ENCODE measurements around the gene PEAK3. TPM values are rescaled to one million over a fixed set of nuclear protein-coding genes. Genes with fewer than 3 reads are reported as not detected.

PEAK3 gene
- total RNA-seq, 1 experiment from 2014 or later: 0.35 TPM

GRCh38 chr19:2227415-2228156, 54.4 kb downstream of the PEAK3 start:
- DNase-seq (ENCODE audit: low read depth): no peak

GRCh38 chr19:2226840-2227360, 55.1 kb downstream of the PEAK3 start:
- DNase-seq (ENCODE audit: low read depth): no peak

- DNase-seq (ENCODE audit: low read depth): no peak
These were observed 55.7 kb downstream of the PEAK3 start for GRCh38 chr19:2226051-2226839.

- DNase-seq (ENCODE audit: low read depth): no peak
These were observed 56.4 kb downstream of the PEAK3 start for GRCh38 chr19:2225415-2226050.

GRCh38 chr19:2224754-2225349, 57.1 kb downstream of the PEAK3 start:
- DNase-seq (ENCODE audit: low read depth): no peak

Small RNA genes lying within 50 kb of the gene (small RNA-seq; reads per million reads assigned to genes)
- not detected for gene MIR1227

Other genes with a start within 250 kb of the PEAK3 start
- 91.4 and 112 TPM in 2 replicates for gene MKNK2, start 230.9 kb downstream of the PEAK3 start, total RNA-seq (2014; rRNA removed; shearing (Covaris generic))
- gene MOB3A, start 185.8 kb downstream of the PEAK3 start, total RNA-seq (2014; rRNA removed; shearing (Covaris generic)): 14.8 and 25.0 TPM in 2 replicates
- 1.7 and 2.8 TPM in 2 replicates for gene IZUMO4, start 185.3 kb downstream of the PEAK3 start, total RNA-seq (2014; rRNA removed; shearing (Covaris generic))
- gene AP3D1, start 130.6 kb downstream of the PEAK3 start, total RNA-seq (2014; rRNA removed; shearing (Covaris generic)): 124 and 146 TPM in 2 replicates
- gene DOT1L, start 118.2 kb downstream of the PEAK3 start, total RNA-seq (2014; rRNA removed; shearing (Covaris generic)): 8.5 and 10.0 TPM in 2 replicates
- gene PLEKHJ1, start 45.8 kb downstream of the PEAK3 start, total RNA-seq (2014; rRNA removed; shearing (Covaris generic)): 146 and 152 TPM in 2 replicates
- 71.2 and 91.0 TPM in 2 replicates for gene SF3A2, start 45.4 kb downstream of the PEAK3 start, total RNA-seq (2014; rRNA removed; shearing (Covaris generic))
- gene AMH, start 32.9 kb downstream of the PEAK3 start, total RNA-seq (2014; rRNA removed; shearing (Covaris generic)): 7.2 and 10.6 TPM in 2 replicates
- gene JSRP1, start 25.8 kb downstream of the PEAK3 start, total RNA-seq (2014; rRNA removed; shearing (Covaris generic)): not detected in 2 replicates
- not detected in 2 replicates for gene LINGO3, start 26.0 kb upstream of the PEAK3 start, total RNA-seq (2014; rRNA removed; shearing (Covaris generic))
- gene LSM7, start 46.4 kb upstream of the PEAK3 start, total RNA-seq (2014; rRNA removed; shearing (Covaris generic)): 280 and 379 TPM in 2 replicates
- 13.4 and 16.2 TPM in 2 replicates for gene SPPL2B, start 46.5 kb upstream of the PEAK3 start, total RNA-seq (2014; rRNA removed; shearing (Covaris generic))
- not detected in 2 replicates for gene TMPRSS9, start 78.1 kb upstream of the PEAK3 start, total RNA-seq (2014; rRNA removed; shearing (Covaris generic))
- 115 and 124 TPM in 2 replicates for gene TIMM13, start 145.4 kb upstream of the PEAK3 start, total RNA-seq (2014; rRNA removed; shearing (Covaris generic))
- 249 and 268 TPM in 2 replicates for gene LMNB2, start 174.8 kb upstream of the PEAK3 start, total RNA-seq (2014; rRNA removed; shearing (Covaris generic))
- 40.0 and 53.1 TPM in 2 replicates for gene GADD45B, start 194.0 kb upstream of the PEAK3 start, total RNA-seq (2014; rRNA removed; shearing (Covaris generic))

Measured in HT1080 (cell line).